OCI-LY7 (cell line): ENCODE measurements around the gene ECE1. TPM values are rescaled to one million over a fixed set of nuclear protein-coding genes. Genes with fewer than 3 reads are reported as not detected.

Experiments used
- BruUV-seq: library from RNA; stranded (reverse); fragments of 400-500 nt; replicated peaks from 2 replicates; lab custom pipeline; 2021; lab: Mats Ljungman, UMichigan
- CTCF ChIA-PET: fragments of 300-600 bp; sonication (Branson Sonifier 250); formaldehyde crosslinking; loops from one replicate; lab custom pipeline; 2022; ENCODE audit warnings: antibody characterized with exemption; ENCODE audit not compliant: unreplicated experiment; lab: Charles Lee
- POLR2A ChIA-PET: fragments of 300-600 bp; sonication (Branson Sonifier 250); formaldehyde crosslinking; loops from one replicate; lab custom pipeline; 2022; ENCODE audit warnings: antibody characterized with exemption; lab: Charles Lee
- DNase-seq: peaks from one replicate; pipeline ENCODE4 v3.0.0-alpha.2; 2015; ENCODE audit warnings: low spot score
- H2AFZ ChIP-seq: fragments of 200-600 bp; sonication (generic), shearing (Covaris generic); 2 replicates; pipeline ENCODE4 v1.6.1; 2014; ENCODE audit warnings: mild to moderate bottlenecking, antibody characterized with exemption, low read length, moderate library complexity
- H3K27ac ChIP-seq: fragments of 200-600 bp; sonication (generic); 2 replicates; pipeline ENCODE4 v1.5.1; 2014; ENCODE audit warnings: mixed run types, low read depth, mild to moderate bottlenecking, moderate library complexity, low read length, inconsistent platforms; ENCODE audit not compliant: poor library complexity, severe bottlenecking
- H3K36me3 ChIP-seq: fragments of 200-600 bp; sonication (generic); 2 replicates; pipeline ENCODE4 v1.6.1; 2014; ENCODE audit warnings: mild to moderate bottlenecking, antibody characterized with exemption, low read length, moderate library complexity, mixed read lengths; ENCODE audit not compliant: insufficient read depth
- H3K4me1 ChIP-seq: fragments of 200-600 bp; sonication (generic); 2 replicates; pipeline ENCODE4 v1.5.1; 2014; ENCODE audit warnings: mild to moderate bottlenecking, low read length; ENCODE audit not compliant: insufficient read depth, poor library complexity, severe bottlenecking
- H3K4me2 ChIP-seq: fragments of 200-600 bp; sonication (generic); 2 replicates; pipeline ENCODE4 v1.6.1; 2014; ENCODE audit warnings: mild to moderate bottlenecking, low read length
- H3K4me3 ChIP-seq: fragments of 200-600 bp; sonication (generic); 2 replicates; pipeline ENCODE4 v1.5.1; 2014; ENCODE audit warnings: mild to moderate bottlenecking, low read depth, low read length; ENCODE audit not compliant: poor library complexity, severe bottlenecking
- H3K79me2 ChIP-seq: fragments of 200-600 bp; sonication (generic); 2 replicates; pipeline ENCODE4 v1.6.1; 2016; ENCODE audit warnings: low read depth, mild to moderate bottlenecking, low read length, moderate library complexity, mixed read lengths; ENCODE audit not compliant: insufficient read depth
- H3K9me2 ChIP-seq: fragments of 200-600 bp; sonication (generic); 2 replicates; pipeline ENCODE4 v1.6.1; 2016; ENCODE audit warnings: mild to moderate bottlenecking, low read length, mixed read lengths; ENCODE audit not compliant: insufficient read depth
- H3K9me3 ChIP-seq: fragments of 200-600 bp; sonication (generic); 2 replicates; pipeline ENCODE4 v1.6.1; 2014; ENCODE audit warnings: mild to moderate bottlenecking, mixed run types, low read length, mixed read lengths
- H4K20me1 ChIP-seq: fragments of 200-600 bp; sonication (generic); 2 replicates; pipeline ENCODE4 v1.6.1; 2014; ENCODE audit warnings: mild to moderate bottlenecking, antibody characterized with exemption, low read length, moderate library complexity, mixed read lengths; ENCODE audit not compliant: insufficient read depth
- CTCF ChIP-seq: fragments of 200-600 bp; sonication (generic); conservative IDR thresholded peaks from 2 replicates; pipeline ENCODE4 v1.5.1; 2014; ENCODE audit warnings: mild to moderate bottlenecking, antibody characterized with exemption, low read length, moderate library complexity, mixed read lengths
- EZH2phosphoT487 ChIP-seq: fragments of 200-600 bp; sonication (generic); IDR thresholded peaks from 2 replicates; pipeline ENCODE4 v1.6.1; 2018; ENCODE audit warnings: low read depth, borderline replicate concordance, mild to moderate bottlenecking, mixed run types, antibody characterized with exemption, low read length, moderate library complexity, mixed read lengths
- intact Hi-C: fragments of 100-400 bp; cut with micrococcal nuclease; formaldehyde crosslinking; loops from one replicate; pipeline ENCODE4 v1.10.0; 2022; ENCODE audit not compliant: unreplicated experiment
- total RNA-seq, 2 experiments: library from RNA; depleted of rRNA in 1 of 2; stranded (reverse); fragments of >200 nt in 1 of 2; shearing (Covaris generic) in 1 of 2; gene quantifications; 2 replicates each; pipeline ENCODE4 v1.2.3, GENCODE V29; 2014 to 2022

Gene ECE1
- total RNA-seq, 2 experiments from 2014 or later: 20.0 to 32.8 TPM

- no TSS peak for BruUV-seq
- no peak for DNase-seq
- Histone ChIP-seq H3K4me1 (peaks cover 5% of the 10 kb centered on the region), H3K36me3 (no peaks in the 10 kb centered on the region), H3K4me2 (no peak overlapping the region), H3K9me3 (no peaks in the 10 kb centered on the region), H3K27ac (no peak overlapping the region), H2AFZ (no peak overlapping the region), H4K20me1 (no peaks in the 10 kb centered on the region), H3K4me3 (no peak overlapping the region), H3K79me2 (no peaks in the 10 kb centered on the region), H3K9me2 (no peaks in the 10 kb centered on the region)
- ChIA-PET POLR2A (interaction anchor here (0.6 kb wide), 1 partner anchor 488 kb away, joined by 3 read pairs; no protein-coding TSS in a partner anchor), CTCF (no interaction called here)
- intact Hi-C loops: no loop called here
- TF ChIP-seq CTCF: no peak
- TF ChIP-seq EZH2phosphoT487: no peak
Measured at GRCh38 chr1:21251773-21252471, 38.3 kb downstream of the ECE1 start.

- BruUV-seq: no TSS peak
- no peak for DNase-seq
- Histone ChIP-seq H3K36me3 (peaks cover 7% of the 10 kb centered on the region; the same call in 1 of the 2 replicates), H3K9me2 (no peaks in the 10 kb centered on the region), H3K9me3 (no peaks in the 10 kb centered on the region), H3K27ac (no peak overlapping the region), H3K4me3 (no peak overlapping the region), H3K79me2 (no peaks in the 10 kb centered on the region), H3K4me2 (no peak overlapping the region), H4K20me1 (no peaks in the 10 kb centered on the region), H2AFZ (no peak overlapping the region), H3K4me1 (peaks cover 5% of the 10 kb centered on the region)
- POLR2A ChIA-PET: no interaction called here
- CTCF ChIA-PET: no interaction called here
- intact Hi-C loops: no loop called here
- TF ChIP-seq EZH2phosphoT487: no peak
- no peak for TF ChIP-seq CTCF
Measured at GRCh38 chr1:21249940-21250493, 40.2 kb downstream of the ECE1 start.
